Gastroesophageal sphincter (tissue), 4 donors: ENCODE data around the gene MEIS2. TPM values are rescaled to one million over a fixed set of nuclear protein-coding genes. Genes with fewer than 3 reads are reported as not detected.

Experiments
- ATAC-seq: fragments of 150-250 bp; one replicate; pipeline ENCODE4 v1.9.1; 2016; ENCODE audit warnings: mild to moderate bottlenecking, moderate library complexity
- H3K27ac ChIP-seq, 4 donors: fragments of 200-600 bp; sonication (generic) in 3 of 4; 1 replicate in 3 of 4; 2 replicates in 1 of 4; pipeline ENCODE4 v1.5.1; 2016 to 2019
- H3K27me3 ChIP-seq: fragments of 200-600 bp; sonication (generic); one replicate; pipeline ENCODE4 v1.5.1; 2019
- H3K36me3 ChIP-seq, 2 donors: fragments of 200-600 bp; sonication (generic); one replicate each; pipeline ENCODE4 v1.5.1; 2019; ENCODE audit warnings: control low read depth in 1 of 2
- H3K4me1 ChIP-seq, 3 donors: fragments of 200-600 bp; sonication (generic); 1 replicate in 2 of 3; 2 replicates in 1 of 3; pipeline ENCODE4 v1.5.1; 2016 to 2019; ENCODE audit warnings: control low read depth in 2 of 3
- H3K4me3 ChIP-seq, 2 donors: fragments of 200-600 bp; sonication (generic); one replicate each; pipeline ENCODE4 v1.5.1; 2019; ENCODE audit warnings: mild to moderate bottlenecking in 1 of 2, moderate library complexity in 1 of 2
- H3K9me3 ChIP-seq, 3 donors: fragments of 200-600 bp; sonication (generic); one replicate each; pipeline ENCODE4 v1.5.1; 2017 to 2019; ENCODE audit warnings: control low read depth in 2 of 3
- CTCF ChIP-seq, 4 experiments: fragments of 200-600 bp in 2 of 4; fragments of 450-650 bp in 2 of 4; sonication (generic) in 1 of 4; IDR thresholded peaks; one replicate each; pipeline ENCODE4 v1.5.1; 2017 to 2019; ENCODE audit warnings: antibody characterized with exemption in 4 of 4, mild to moderate bottlenecking in 2 of 4, moderate library complexity in 2 of 4
- EP300 ChIP-seq: sonication (generic); formaldehyde crosslinking; IDR thresholded peaks from one replicate; pipeline ENCODE4 v1.6.1; 2017; ENCODE audit warnings: antibody characterized with exemption, mild to moderate bottlenecking
- POLR2A ChIP-seq, 2 donors: fragments of 450-650 bp; IDR thresholded peaks; one replicate each; pipeline ENCODE4 v1.6.1; 2017; ENCODE audit warnings: antibody characterized with exemption in 2 of 2, mild to moderate bottlenecking in 2 of 2, moderate library complexity in 1 of 2
- POLR2AphosphoS5 ChIP-seq: sonication (generic); formaldehyde crosslinking; IDR thresholded peaks from one replicate; pipeline ENCODE4 v1.6.1; 2017; ENCODE audit warnings: antibody characterized with exemption
- WGBS, 2 donors: methylation state at CpG; one replicate each; pipeline ENCODE4 v1.1.5; 2018; ENCODE audit warnings: low coverage in 1 of 2; 5-methylcytosine and 5-hydroxymethylcytosine counted together
- total RNA-seq, 4 donors: library from RNA; depleted of rRNA; stranded (reverse); fragments of >200 nt; gene quantifications; one replicate each; pipeline ENCODE4 v1.1.0, GENCODE V29; 2016

The MEIS2 gene
- total RNA-seq: 100 to 1,000 TPM in 1 of 4 donors, 10 to 100 TPM in 3; 43.1 to 108 (median 85.7) TPM

- H3K9me3 ChIP-seq: no peaks in the 10 kb centered on the region
Observed at GRCh38 chr15:37100109-37100965, at the start of gene MEIS2. MEIS2 (minus strand) TSS chr15:37100549; CDS start chr15:37099466, 1,083 bp downstream.

GRCh38 chr15:37149146-37149545, 48.8 kb upstream of the MEIS2 start:
- H3K4me3 ChIP-seq: no peak overlapping the region
- no peaks in the 10 kb centered on the region for H3K36me3 ChIP-seq
- H3K27ac ChIP-seq: no peak overlapping the region
- H3K9me3 ChIP-seq: no peaks in the 10 kb centered on the region
- H3K4me1 ChIP-seq: no peaks in the 10 kb centered on the region
- no peak for ATAC-seq
- no peak for TF ChIP-seq CTCF (IDR thresholded peaks at IDR 0.05)
- no peak for TF ChIP-seq POLR2A (IDR thresholded peaks at IDR 0.05)
- no peak for TF ChIP-seq EP300
- no peak for TF ChIP-seq POLR2AphosphoS5
- no peaks in the 10 kb centered on the region for H3K27me3 ChIP-seq

More at GRCh38 chr15:37100109-37100965, at the start of gene MEIS2:
- H3K4me1 ChIP-seq: peaks cover 0 to 18% (median 0%) of the 10 kb centered on the region in 3 donors
- no peaks in the 10 kb centered on the region for H3K27me3 ChIP-seq
- H3K4me3 ChIP-seq: peak within 1 kb of the TSS; percentile 65 to 85
- H3K27ac ChIP-seq: peak within 1 kb of the TSS; percentile 93 to 98 (median 96)
- peak; percentile 79 for ATAC-seq
- WGBS, 2 donors: 0 to 1% methylated on average over 26 to 36 of the region's 67 CpGs
- peak; percentile 89 for TF ChIP-seq POLR2AphosphoS5
- peak in 1 of 4 experiments; percentile 28 for TF ChIP-seq CTCF (IDR thresholded peaks at IDR 0.05)
- peak; percentile 61 to 65 for TF ChIP-seq POLR2A (IDR thresholded peaks at IDR 0.05)
- TF ChIP-seq EP300: no peak
- no peaks in the 10 kb centered on the region for H3K36me3 ChIP-seq

- TF ChIP-seq EP300 (no peak), CTCF (IDR thresholded peaks at IDR 0.05) (no peak), POLR2A (IDR thresholded peaks at IDR 0.05) (no peak), POLR2AphosphoS5 (no peak)
- 49 to 58% methylated on average over 3 of the region's 3 CpGs for WGBS, 2 donors
- Histone ChIP-seq H3K27ac (no peak overlapping the region), H3K27me3 (no peaks in the 10 kb centered on the region), H3K9me3 (no peaks in the 10 kb centered on the region), H3K4me3 (no peak overlapping the region), H3K4me1 (no peaks in the 10 kb centered on the region), H3K36me3 (no peaks in the 10 kb centered on the region)
- ATAC-seq: no peak
Observed at GRCh38 chr15:37148714-37149113, 48.4 kb upstream of the MEIS2 start.

- H3K27me3 ChIP-seq: no peaks in the 10 kb centered on the region
- H3K4me3 ChIP-seq: no peak overlapping the region
- TF ChIP-seq POLR2AphosphoS5 (no peak), CTCF (IDR thresholded peaks at IDR 0.05) (no peak), POLR2A (IDR thresholded peaks at IDR 0.05) (no peak)
- ATAC-seq: no peak
- H3K9me3 ChIP-seq: no peaks in the 10 kb centered on the region
- no peaks in the 10 kb centered on the region for H3K36me3 ChIP-seq
- no peak overlapping the region for H3K27ac ChIP-seq
- H3K4me1 ChIP-seq: no peaks in the 10 kb centered on the region
Observed at GRCh38 chr15:37143351-37143750, 43.0 kb upstream of the MEIS2 start.

- Histone ChIP-seq H3K27me3 (no peaks in the 10 kb centered on the region), H3K4me1 (no peaks in the 10 kb centered on the region), H3K27ac (no peak overlapping the region), H3K4me3 (no peak overlapping the region), H3K36me3 (no peaks in the 10 kb centered on the region), H3K9me3 (no peaks in the 10 kb centered on the region)
- no peak for TF ChIP-seq EP300
- TF ChIP-seq POLR2AphosphoS5: no peak
- TF ChIP-seq POLR2A (IDR thresholded peaks at IDR 0.05): no peak
- TF ChIP-seq CTCF (IDR thresholded peaks at IDR 0.05): no peak
- ATAC-seq: no peak
Observed at GRCh38 chr15:37142371-37142770, 42.0 kb upstream of the MEIS2 start.
